HT1080 (cell line): ENCODE measurements around the gene SHH. TPM values are rescaled to one million over a fixed set of nuclear protein-coding genes. Genes with fewer than 3 reads are reported as not detected.

Experiments
- DNase-seq: peaks from one replicate; pipeline ENCODE4 v3.0.0-alpha.2; 2015; ENCODE audit warnings: low read depth
- total RNA-seq: library from RNA; depleted of rRNA; stranded (reverse); fragments of >200 nt; shearing (Covaris generic); gene quantifications from 2 replicates; pipeline ENCODE4 v1.2.3, GENCODE V29; 2014

SHH gene
- total RNA-seq, 1 experiment from 2014 or later: not detected

- DNase-seq: no peak
These were observed 19.2 kb downstream of the SHH start for GRCh38 chr7:155792999-155793560.

- DNase-seq: no peak
These were observed 19.8 kb downstream of the SHH start for GRCh38 chr7:155792315-155792960.

GRCh38 chr7:155791836-155792235 is 20.4 kb downstream of the SHH start:
- no peak for DNase-seq

GRCh38 chr7:155791214-155791737 is 21.0 kb downstream of the SHH start:
- DNase-seq: no peak

GRCh38 chr7:155790666-155791065 is 21.6 kb downstream of the SHH start:
- DNase-seq: no peak

GRCh38 chr7:155789001-155789725 is 23.1 kb downstream of the SHH start:
- DNase-seq: no peak

- no peak for DNase-seq
These were observed 23.7 kb downstream of the SHH start for GRCh38 chr7:155788616-155789000.

- no peak for DNase-seq
These were observed 25.0 kb downstream of the SHH start for GRCh38 chr7:155787171-155787851.

- no peak for DNase-seq
These were observed 25.8 kb downstream of the SHH start for GRCh38 chr7:155786491-155786890.

GRCh38 chr7:155785536-155785935 is 26.7 kb downstream of the SHH start:
- peak; percentile 61 for DNase-seq

GRCh38 chr7:155782466-155782865 is 29.8 kb downstream of the SHH start:
- DNase-seq: no peak

GRCh38 chr7:155781433-155781832 is 30.8 kb downstream of the SHH start:
- DNase-seq: no peak

GRCh38 chr7:155780884-155781283 is 31.4 kb downstream of the SHH start:
- no peak for DNase-seq

GRCh38 chr7:155778349-155778748 is 33.9 kb downstream of the SHH start:
- DNase-seq: no peak

- DNase-seq: no peak
These were observed 35.7 kb downstream of the SHH start for GRCh38 chr7:155776606-155777005.

- no peak for DNase-seq
These were observed 36.6 kb downstream of the SHH start for GRCh38 chr7:155775691-155776090.

- no peak for DNase-seq
These were observed 37.3 kb downstream of the SHH start for GRCh38 chr7:155774947-155775346.

- DNase-seq: no peak
These were observed 38.7 kb downstream of the SHH start for GRCh38 chr7:155773531-155773930.

- no peak for DNase-seq
These were observed 42.0 kb downstream of the SHH start for GRCh38 chr7:155770241-155770640.

- no peak for DNase-seq
These were observed 42.6 kb downstream of the SHH start for GRCh38 chr7:155769701-155770100.

- DNase-seq: no peak
These were observed 45.0 kb downstream of the SHH start for GRCh38 chr7:155766966-155767916.
